ENCODE measurements around the gene CD200R1.

Gene CD200R1

DNA sequence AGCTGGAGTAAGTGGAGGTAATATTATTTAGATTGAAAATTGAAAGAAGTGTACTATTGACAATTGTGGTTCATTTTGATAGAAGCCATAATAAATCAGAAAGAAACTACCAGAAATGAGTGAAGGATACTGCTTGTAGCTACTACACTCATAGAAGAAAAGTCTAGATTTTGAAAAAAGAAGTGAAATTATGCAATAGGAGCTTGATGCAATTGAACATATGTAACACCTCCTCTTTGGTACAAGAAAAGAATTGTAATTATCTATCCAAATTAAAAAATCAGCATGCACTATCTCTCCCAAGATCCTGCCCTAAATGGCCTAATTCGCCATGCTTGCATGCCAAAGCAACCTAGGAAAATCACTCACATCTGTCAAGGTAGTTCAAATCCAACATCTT, 77.1 kb downstream of the CD200R1 start:
- no peaks in the 10 kb centered on the region for H3K9me3 ChIP-seq (ENCODE audit: control insufficient read depth in 5 of 5, low read length in 5 of 5)
- no peaks in the 10 kb centered on the region for H3K27me3 ChIP-seq (ENCODE audit: control insufficient read depth in 5 of 5, insufficient read depth in 4 of 5, low read length in 5 of 5)
- no peak overlapping the region for H3K4me3 ChIP-seq (ENCODE audit: low read depth in 1 of 5, low read length in 5 of 5)
- peaks cover 0 to 6% (median 0%) of the 10 kb centered on the region in 5 donors for H3K4me1 ChIP-seq (ENCODE audit: control insufficient read depth in 5 of 5, insufficient read depth in 5 of 5, low read length in 5 of 5)
- H3K36me3 ChIP-seq (ENCODE audit: control insufficient read depth in 5 of 5, insufficient read depth in 5 of 5, low read length in 5 of 5) = no peaks in the 10 kb centered on the region
- H3K9ac ChIP-seq (ENCODE audit: low read length in 5 of 5) = no peak overlapping the region
- H3K27ac ChIP-seq (ENCODE audit: low read depth, low read length) = no peak overlapping the region

DNA sequence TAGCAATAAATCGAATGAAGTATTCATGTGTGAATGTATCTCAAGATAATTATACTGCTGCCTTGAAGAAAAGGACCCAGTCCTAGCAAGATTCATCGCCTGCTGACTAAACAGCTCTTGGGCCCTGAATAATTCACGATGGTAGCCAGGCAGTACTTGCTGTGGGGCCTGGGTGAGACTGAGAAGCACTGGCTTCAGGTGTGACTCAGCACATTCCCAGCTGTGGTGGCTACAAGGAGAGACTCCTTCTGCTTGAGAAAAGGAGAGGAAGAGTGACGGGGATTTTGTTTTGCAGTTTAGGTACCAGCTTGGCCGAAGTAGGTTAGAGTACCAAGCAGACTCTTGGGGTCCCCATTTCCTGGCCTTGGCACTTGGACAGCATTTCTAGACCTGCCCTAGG, 80.6 kb downstream of the CD200R1 start:
- Histone ChIP-seq H3K27ac (ENCODE audit: low read depth, low read length) (no peak overlapping the region), H3K9ac (ENCODE audit: low read length in 5 of 5) (no peak overlapping the region), H3K9me3 (ENCODE audit: control insufficient read depth in 5 of 5, low read length in 5 of 5) (peaks cover 0 to 4% (median 0%) of the 10 kb centered on the region in 5 donors), H3K36me3 (ENCODE audit: control insufficient read depth in 5 of 5, insufficient read depth in 5 of 5, low read length in 5 of 5) (no peaks in the 10 kb centered on the region), H3K4me3 (ENCODE audit: low read depth in 1 of 5, low read length in 5 of 5) (no peak overlapping the region), H3K27me3 (ENCODE audit: control insufficient read depth in 5 of 5, insufficient read depth in 4 of 5, low read length in 5 of 5) (no peaks in the 10 kb centered on the region), H3K4me1 (ENCODE audit: control insufficient read depth in 5 of 5, insufficient read depth in 5 of 5, low read length in 5 of 5) (peaks cover 0 to 13% (median 0%) of the 10 kb centered on the region in 5 donors)

DNA sequence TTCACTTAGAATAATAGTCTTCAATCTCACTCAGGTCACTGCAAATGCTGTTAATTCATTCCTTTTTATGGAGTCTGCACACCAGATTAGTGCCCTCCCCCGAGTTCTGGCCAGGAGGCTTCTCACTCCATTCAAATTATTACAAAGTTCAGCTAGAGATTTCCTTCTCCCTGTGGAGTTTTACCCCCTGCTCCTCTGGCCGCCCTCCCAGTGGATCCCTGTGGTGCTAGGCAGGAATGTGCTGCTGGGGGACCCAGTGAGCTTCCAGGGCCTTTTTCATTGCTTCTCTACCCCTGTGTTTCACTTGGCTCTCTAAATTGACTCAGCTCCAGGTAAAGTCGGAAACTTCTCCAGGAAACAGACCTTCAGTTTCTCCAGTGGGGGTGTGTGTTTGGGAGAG, 85.5 kb downstream of the CD200R1 start:
- Histone ChIP-seq H3K9me3 (ENCODE audit: control insufficient read depth in 5 of 5, low read length in 5 of 5) (peaks cover 0 to 4% (median 0%) of the 10 kb centered on the region in 5 donors), H3K27ac (ENCODE audit: low read depth, low read length) (no peak overlapping the region), H3K27me3 (ENCODE audit: control insufficient read depth in 5 of 5, insufficient read depth in 4 of 5, low read length in 5 of 5) (no peaks in the 10 kb centered on the region), H3K9ac (ENCODE audit: low read length in 5 of 5) (no peak overlapping the region), H3K4me3 (ENCODE audit: low read depth in 1 of 5, low read length in 5 of 5) (peak overlapping the region in 2 of 5 donors; percentile 21 to 55), H3K36me3 (ENCODE audit: control insufficient read depth in 5 of 5, insufficient read depth in 5 of 5, low read length in 5 of 5) (no peaks in the 10 kb centered on the region), H3K4me1 (ENCODE audit: control insufficient read depth in 5 of 5, insufficient read depth in 5 of 5, low read length in 5 of 5) (peaks cover 0 to 39% (median 11%) of the 10 kb centered on the region in 5 donors)

DNA sequence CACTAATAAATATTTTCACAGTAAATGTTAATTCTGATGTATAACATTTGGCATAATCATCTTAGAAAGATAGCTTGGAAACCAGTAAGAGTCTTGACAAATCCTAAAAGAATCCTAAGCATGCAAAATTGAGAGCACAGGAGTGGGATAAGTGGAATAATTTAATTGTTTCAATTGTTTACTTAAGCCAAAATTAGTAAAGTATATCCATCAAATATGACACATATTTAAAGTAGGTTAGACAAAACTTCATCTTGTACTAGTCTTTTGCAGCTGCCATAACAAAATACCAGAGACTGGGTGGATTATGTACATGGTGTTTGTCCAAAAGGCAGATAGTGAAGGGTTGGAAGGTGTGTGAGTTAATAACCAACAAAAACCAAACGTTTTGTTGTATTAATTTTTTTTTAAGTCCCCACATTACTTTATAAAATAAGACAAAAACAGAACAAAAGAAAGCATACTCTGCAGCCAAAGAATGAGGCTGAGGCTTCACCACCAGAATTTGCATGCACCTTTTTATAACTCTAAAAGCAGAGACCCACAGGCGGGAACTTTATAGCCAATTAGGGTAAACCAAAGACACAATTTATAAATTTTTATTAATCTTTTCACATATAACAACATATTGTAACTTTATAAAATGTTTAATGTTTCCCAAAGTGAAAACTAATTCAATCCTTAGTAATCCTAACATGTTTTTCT, 86.4 kb downstream of the CD200R1 start:
- H3K9me3 ChIP-seq (ENCODE audit: control insufficient read depth in 5 of 5, low read length in 5 of 5) = peaks cover 0 to 4% (median 0%) of the 10 kb centered on the region in 5 donors
- no peak overlapping the region for H3K27ac ChIP-seq (ENCODE audit: low read depth, low read length)
- H3K36me3 ChIP-seq (ENCODE audit: control insufficient read depth in 5 of 5, insufficient read depth in 5 of 5, low read length in 5 of 5) = no peaks in the 10 kb centered on the region
- H3K4me1 ChIP-seq (ENCODE audit: control insufficient read depth in 5 of 5, insufficient read depth in 5 of 5, low read length in 5 of 5) = peaks cover 0 to 48% (median 11%) of the 10 kb centered on the region in 5 donors
- no peak overlapping the region for H3K9ac ChIP-seq (ENCODE audit: low read length in 5 of 5)
- H3K27me3 ChIP-seq (ENCODE audit: control insufficient read depth in 5 of 5, insufficient read depth in 4 of 5, low read length in 5 of 5) = no peaks in the 10 kb centered on the region
- no peak overlapping the region for H3K4me3 ChIP-seq (ENCODE audit: low read depth in 1 of 5, low read length in 5 of 5)

DNA sequence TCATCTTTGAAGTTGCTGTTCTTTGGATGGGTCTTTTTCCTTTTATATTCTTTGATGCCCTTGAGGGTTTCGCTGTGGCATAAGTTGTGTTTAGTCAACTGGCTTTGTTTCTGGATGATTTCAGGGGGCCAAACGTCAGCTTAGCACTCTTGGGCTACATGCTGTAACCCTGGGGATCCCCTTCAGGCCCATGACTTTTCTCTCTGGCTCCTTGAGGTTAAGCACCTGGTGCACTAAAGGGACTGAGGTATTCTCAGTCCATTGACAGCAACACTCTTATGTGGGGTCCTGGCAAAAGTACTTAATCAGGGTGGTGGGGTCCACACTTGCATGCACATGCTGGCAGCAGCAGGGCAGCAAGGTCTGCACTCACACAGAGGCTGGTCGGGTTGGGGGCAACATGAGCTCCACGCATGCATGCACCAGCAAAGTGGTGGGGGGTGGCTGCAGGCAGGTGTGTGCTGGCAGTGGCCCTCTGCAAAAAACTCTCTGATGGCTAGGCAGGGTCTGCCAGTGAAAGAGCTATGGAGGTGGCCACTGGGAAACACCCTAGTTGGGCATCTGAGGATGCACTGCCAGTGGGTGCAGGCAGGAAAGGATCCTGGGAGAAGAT, 90.1 kb downstream of the CD200R1 start:
- Histone ChIP-seq H3K4me1 (ENCODE audit: control insufficient read depth in 5 of 5, insufficient read depth in 5 of 5, low read length in 5 of 5) (peaks cover 0 to 39% (median 11%) of the 10 kb centered on the region in 5 donors), H3K9ac (ENCODE audit: low read length in 5 of 5) (no peak overlapping the region), H3K27me3 (ENCODE audit: control insufficient read depth in 5 of 5, insufficient read depth in 4 of 5, low read length in 5 of 5) (no peaks in the 10 kb centered on the region), H3K27ac (ENCODE audit: low read depth, low read length) (no peak overlapping the region), H3K9me3 (ENCODE audit: control insufficient read depth in 5 of 5, low read length in 5 of 5) (no peaks in the 10 kb centered on the region), H3K4me3 (ENCODE audit: low read depth in 1 of 5, low read length in 5 of 5) (no peak overlapping the region), H3K36me3 (ENCODE audit: control insufficient read depth in 5 of 5, insufficient read depth in 5 of 5, low read length in 5 of 5) (no peaks in the 10 kb centered on the region)

DNA sequence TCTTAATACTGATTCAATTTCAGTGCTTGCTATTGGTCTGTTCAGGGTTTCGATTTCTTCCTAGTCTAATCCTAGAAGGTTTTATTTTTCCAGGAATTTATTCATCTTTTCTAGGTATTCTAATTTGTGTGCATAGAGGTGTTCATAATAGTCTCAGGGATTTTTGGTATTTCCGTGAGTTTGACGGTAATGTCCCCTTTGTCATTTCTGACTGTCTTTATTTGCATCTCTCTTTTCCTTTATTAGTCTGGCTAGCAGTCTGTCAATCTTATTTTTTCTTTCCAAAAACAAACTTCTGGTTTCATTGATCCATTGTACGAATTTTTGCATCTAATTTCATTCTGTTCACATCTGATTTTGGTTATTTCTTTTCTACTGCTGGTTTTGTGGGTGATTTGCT, 93.0 kb downstream of the CD200R1 start:
- H3K9ac ChIP-seq (ENCODE audit: low read length in 5 of 5) = no peak overlapping the region
- H3K36me3 ChIP-seq (ENCODE audit: control insufficient read depth in 5 of 5, insufficient read depth in 5 of 5, low read length in 5 of 5) = no peaks in the 10 kb centered on the region
- H3K4me3 ChIP-seq (ENCODE audit: low read depth in 1 of 5, low read length in 5 of 5) = no peak overlapping the region
- peaks cover 0 to 24% (median 8%) of the 10 kb centered on the region in 5 donors for H3K4me1 ChIP-seq (ENCODE audit: control insufficient read depth in 5 of 5, insufficient read depth in 5 of 5, low read length in 5 of 5)
- H3K27ac ChIP-seq (ENCODE audit: low read depth, low read length) = no peak overlapping the region
- no peaks in the 10 kb centered on the region for H3K27me3 ChIP-seq (ENCODE audit: control insufficient read depth in 5 of 5, insufficient read depth in 4 of 5, low read length in 5 of 5)
- H3K9me3 ChIP-seq (ENCODE audit: control insufficient read depth in 5 of 5, low read length in 5 of 5) = no peaks in the 10 kb centered on the region

DNA sequence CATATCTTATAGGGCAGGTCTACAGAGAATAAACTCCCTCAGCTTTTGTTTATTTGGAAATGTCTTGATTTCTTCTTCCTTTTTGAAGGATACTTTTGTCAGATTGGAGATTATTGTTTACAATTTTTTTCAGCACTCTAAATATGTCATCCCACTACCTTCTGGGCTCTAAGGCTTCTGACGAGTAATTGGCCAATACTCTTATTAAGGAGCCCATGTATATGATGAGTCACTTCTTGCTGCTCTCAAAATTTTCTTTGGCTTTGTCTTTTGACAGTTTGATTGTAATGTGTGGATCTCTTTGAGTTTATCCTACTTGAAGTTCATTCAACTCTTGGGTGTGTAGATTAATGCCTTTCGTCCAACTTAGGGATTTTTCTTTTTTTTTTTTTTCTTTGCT, 99.3 kb downstream of the CD200R1 start:
- H3K9me3 ChIP-seq (ENCODE audit: control insufficient read depth in 5 of 5, low read length in 5 of 5) = peaks cover 1 to 13% (median 7%) of the 10 kb centered on the region in 5 donors
- H3K4me1 ChIP-seq (ENCODE audit: control insufficient read depth in 5 of 5, insufficient read depth in 5 of 5, low read length in 5 of 5) = peaks cover 0 to 2% (median 0%) of the 10 kb centered on the region in 5 donors
- no peaks in the 10 kb centered on the region for H3K36me3 ChIP-seq (ENCODE audit: control insufficient read depth in 5 of 5, insufficient read depth in 5 of 5, low read length in 5 of 5)

DNA sequence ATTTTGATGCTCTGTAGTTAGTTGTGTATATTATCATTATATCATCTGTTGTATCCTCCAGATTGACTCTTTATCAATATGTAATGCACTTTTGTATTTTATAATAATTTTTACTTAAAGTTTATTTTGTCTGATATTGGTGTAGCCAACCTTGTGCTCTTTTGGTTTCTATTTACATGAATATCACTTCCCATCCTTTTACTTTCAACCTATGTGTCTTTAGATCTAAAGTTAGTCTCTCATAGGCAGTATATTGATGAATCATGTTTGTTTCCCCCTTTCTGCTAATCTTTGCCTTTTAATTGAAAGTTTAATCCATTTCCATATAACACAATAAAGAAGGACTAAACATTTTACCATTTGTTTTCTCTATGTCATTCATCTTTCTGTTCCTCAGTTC, 100.2 kb downstream of the CD200R1 start:
- Histone ChIP-seq H3K4me3 (ENCODE audit: low read depth in 1 of 5, low read length in 5 of 5) (no peak overlapping the region), H3K4me1 (ENCODE audit: control insufficient read depth in 5 of 5, insufficient read depth in 5 of 5, low read length in 5 of 5) (peaks cover 0 to 2% (median 0%) of the 10 kb centered on the region in 5 donors), H3K9ac (ENCODE audit: low read length in 5 of 5) (no peak overlapping the region), H3K9me3 (ENCODE audit: control insufficient read depth in 5 of 5, low read length in 5 of 5) (peaks cover 5 to 16% (median 11%) of the 10 kb centered on the region in 5 donors), H3K36me3 (ENCODE audit: control insufficient read depth in 5 of 5, insufficient read depth in 5 of 5, low read length in 5 of 5) (no peaks in the 10 kb centered on the region), H3K27ac (ENCODE audit: low read depth, low read length) (no peak overlapping the region), H3K27me3 (ENCODE audit: control insufficient read depth in 5 of 5, insufficient read depth in 4 of 5, low read length in 5 of 5) (no peaks in the 10 kb centered on the region)

More for the DNA sequence above, 99.3 kb downstream of the CD200R1 start:
- Histone ChIP-seq H3K27ac (ENCODE audit: low read depth, low read length) (no peak overlapping the region), H3K27me3 (ENCODE audit: control insufficient read depth in 5 of 5, insufficient read depth in 4 of 5, low read length in 5 of 5) (no peaks in the 10 kb centered on the region), H3K4me3 (ENCODE audit: low read depth in 1 of 5, low read length in 5 of 5) (no peak overlapping the region), H3K9ac (ENCODE audit: low read length in 5 of 5) (no peak overlapping the region)

DNA sequence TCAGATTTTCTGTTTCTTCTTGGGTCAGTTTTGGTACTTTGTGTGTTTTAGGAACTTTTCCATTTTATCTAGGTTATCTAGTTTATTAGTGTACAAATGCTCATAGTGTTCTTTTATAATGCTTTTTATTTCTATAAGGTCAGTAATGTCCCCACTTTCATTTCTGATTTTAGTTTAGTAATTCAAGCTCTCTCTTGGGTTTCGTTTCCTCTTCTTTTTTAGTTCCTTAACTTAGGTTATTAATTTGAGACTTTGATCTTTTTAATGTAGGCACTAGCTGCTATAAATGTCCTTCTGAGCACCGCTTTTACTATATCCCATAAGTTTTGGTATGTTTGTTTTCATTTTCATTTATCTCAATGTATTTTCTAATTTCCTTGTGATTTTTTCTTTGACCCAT, 101.3 kb downstream of the CD200R1 start:
- H3K4me3 ChIP-seq (ENCODE audit: low read depth in 1 of 5, low read length in 5 of 5) = no peak overlapping the region
- peaks cover 0 to 2% (median 0%) of the 10 kb centered on the region in 5 donors for H3K4me1 ChIP-seq (ENCODE audit: control insufficient read depth in 5 of 5, insufficient read depth in 5 of 5, low read length in 5 of 5)
- H3K27ac ChIP-seq (ENCODE audit: low read depth, low read length) = no peak overlapping the region
- peaks cover 5 to 16% (median 12%) of the 10 kb centered on the region in 5 donors for H3K9me3 ChIP-seq (ENCODE audit: control insufficient read depth in 5 of 5, low read length in 5 of 5)
- H3K27me3 ChIP-seq (ENCODE audit: control insufficient read depth in 5 of 5, insufficient read depth in 4 of 5, low read length in 5 of 5) = no peaks in the 10 kb centered on the region
- no peak overlapping the region for H3K9ac ChIP-seq (ENCODE audit: low read length in 5 of 5)
- no peaks in the 10 kb centered on the region for H3K36me3 ChIP-seq (ENCODE audit: control insufficient read depth in 5 of 5, insufficient read depth in 5 of 5, low read length in 5 of 5)

DNA sequence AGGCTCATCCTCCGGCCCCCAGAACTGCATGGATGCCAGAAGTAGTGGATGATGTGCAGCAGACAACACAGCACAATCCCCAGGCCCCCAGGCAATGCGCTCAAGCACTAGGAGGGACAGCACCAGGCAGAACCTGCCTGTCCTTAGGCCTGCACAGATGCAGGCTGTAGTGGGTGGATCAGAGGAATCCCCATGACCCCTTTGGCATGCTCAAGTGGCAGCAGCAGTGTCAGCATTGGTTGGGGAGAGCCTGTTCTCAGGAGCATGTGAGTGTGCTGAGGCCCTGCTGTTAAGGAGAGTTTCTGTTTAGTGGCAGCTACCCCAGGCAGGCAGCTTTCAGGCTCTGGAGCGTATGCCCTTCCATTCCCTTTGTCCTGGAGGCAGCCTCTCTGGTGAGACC, 103.2 kb downstream of the CD200R1 start:
- Histone ChIP-seq H3K27ac (ENCODE audit: low read depth, low read length) (no peak overlapping the region), H3K9me3 (ENCODE audit: control insufficient read depth in 5 of 5, low read length in 5 of 5) (peaks cover 5 to 16% (median 12%) of the 10 kb centered on the region in 5 donors), H3K27me3 (ENCODE audit: control insufficient read depth in 5 of 5, insufficient read depth in 4 of 5, low read length in 5 of 5) (no peaks in the 10 kb centered on the region), H3K36me3 (ENCODE audit: control insufficient read depth in 5 of 5, insufficient read depth in 5 of 5, low read length in 5 of 5) (no peaks in the 10 kb centered on the region), H3K9ac (ENCODE audit: low read length in 5 of 5) (no peak overlapping the region), H3K4me3 (ENCODE audit: low read depth in 1 of 5, low read length in 5 of 5) (no peak overlapping the region), H3K4me1 (ENCODE audit: control insufficient read depth in 5 of 5, insufficient read depth in 5 of 5, low read length in 5 of 5) (peaks cover 0 to 3% (median 0%) of the 10 kb centered on the region in 5 donors)
